GM18867 (cell line): ENCODE measurements around the gene PCSK5.
"Not testable (repeated sequence)": the region's sequence is repeated elsewhere in the genome, so short reads cannot be mapped to it uniquely, and the experiment has no call there.

Source experiments
- ATAC-seq: cut with Tn5 transposase; IDR thresholded peaks from one replicate; pipeline ENCODE4 v1.9.1; 2021; ENCODE audit warnings: mild to moderate bottlenecking, moderate library complexity; ENCODE audit not compliant: unreplicated experiment

The PCSK5 gene

GRCh38 chr9:76338418-76338817, 447.9 kb downstream of the PCSK5 start:
- ATAC-seq = no peak

DNA sequence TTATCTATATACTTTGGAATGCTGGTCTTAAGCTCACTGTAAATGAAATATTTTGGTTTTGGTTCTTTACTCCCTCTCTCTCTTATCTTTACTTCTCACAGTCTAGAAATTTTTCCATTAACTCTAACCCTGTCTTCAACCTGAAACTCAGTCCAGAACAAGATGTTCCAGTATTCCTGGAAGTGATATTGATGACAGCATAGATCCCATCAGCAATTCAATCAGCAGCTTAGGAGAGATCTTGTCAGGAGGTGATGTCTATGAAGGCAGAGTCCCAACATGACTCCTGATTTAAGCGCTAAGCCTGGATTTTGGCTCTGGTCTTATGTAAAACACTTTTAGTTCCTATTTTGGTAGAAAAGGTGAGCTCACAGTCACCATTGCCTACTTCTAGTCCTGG, 451.1 kb downstream of the PCSK5 start:
- no peak for ATAC-seq

DNA sequence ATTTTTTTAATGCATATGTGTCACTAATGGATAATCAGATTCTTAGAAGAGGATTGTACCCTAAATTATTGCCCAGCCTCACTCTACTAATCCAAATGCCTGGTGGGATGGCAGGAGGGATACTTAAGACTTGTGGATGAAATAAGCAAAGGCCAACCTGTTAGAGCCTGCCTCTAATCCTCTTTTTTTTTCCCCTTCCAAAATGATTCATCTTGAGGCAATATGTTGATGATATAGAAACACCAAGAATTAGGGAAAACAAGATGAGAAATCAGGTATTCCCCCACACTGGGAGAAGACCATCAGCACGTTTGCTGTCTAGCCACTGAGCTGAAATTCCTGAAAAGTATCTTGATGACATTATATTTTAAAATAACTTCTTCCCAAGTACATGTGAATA, 451.7 kb downstream of the PCSK5 start:
- ATAC-seq = no peak

GRCh38 chr9:76342858-76343257, 452.4 kb downstream of the PCSK5 start:
- no peak for ATAC-seq

- no peak for ATAC-seq
Measured at GRCh38 chr9:76349865-76350264, 459.4 kb downstream of the PCSK5 start.

DNA sequence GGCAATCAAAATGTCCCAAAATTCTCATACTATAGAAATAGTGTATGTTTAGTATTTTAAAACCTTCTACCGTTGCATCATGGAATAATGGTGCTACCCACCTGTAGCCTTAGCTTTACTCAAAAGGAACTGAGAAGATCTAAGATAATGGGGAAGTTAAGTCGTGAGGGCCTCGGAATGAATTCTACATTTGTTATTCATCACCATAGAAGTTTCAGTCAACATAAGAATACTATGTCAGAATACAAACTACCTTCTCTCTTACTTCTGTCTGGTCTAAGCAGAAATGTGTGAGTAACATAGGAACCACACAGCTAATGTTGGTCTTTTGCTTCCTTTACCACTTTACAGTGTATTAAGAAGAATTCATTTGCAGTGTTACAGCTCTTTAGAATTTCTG, 460.5 kb downstream of the PCSK5 start:
- peak; percentile 71 for ATAC-seq

DNA sequence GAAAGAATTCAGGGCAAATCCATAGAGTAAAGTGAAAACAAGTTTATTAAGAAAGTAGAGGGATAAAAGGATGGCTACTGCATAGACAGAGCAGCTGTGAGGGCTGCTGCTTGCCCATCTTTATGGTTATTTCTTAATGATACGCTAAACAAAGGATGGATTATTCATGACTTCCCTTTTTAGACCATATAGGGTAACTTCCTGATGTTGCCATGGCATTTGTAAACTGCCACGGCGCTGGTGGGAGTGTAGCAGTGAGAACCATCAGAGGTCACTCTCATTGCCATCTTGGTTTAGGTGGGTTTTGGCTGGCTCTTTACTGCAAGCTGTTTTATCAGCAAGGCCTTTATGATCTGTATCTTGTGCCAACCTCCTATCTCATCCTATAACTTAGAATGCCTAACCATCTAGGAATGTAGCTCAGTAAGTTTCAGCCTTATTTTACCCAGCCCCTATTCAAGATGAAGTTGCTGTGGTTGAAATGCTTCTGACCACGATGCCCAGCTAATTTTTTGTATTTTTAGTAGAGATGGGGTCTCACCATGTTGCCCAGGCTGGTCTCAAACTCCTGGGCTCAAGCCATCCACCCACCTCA, 461.6 kb downstream of the PCSK5 start:
- ATAC-seq = no peak

DNA sequence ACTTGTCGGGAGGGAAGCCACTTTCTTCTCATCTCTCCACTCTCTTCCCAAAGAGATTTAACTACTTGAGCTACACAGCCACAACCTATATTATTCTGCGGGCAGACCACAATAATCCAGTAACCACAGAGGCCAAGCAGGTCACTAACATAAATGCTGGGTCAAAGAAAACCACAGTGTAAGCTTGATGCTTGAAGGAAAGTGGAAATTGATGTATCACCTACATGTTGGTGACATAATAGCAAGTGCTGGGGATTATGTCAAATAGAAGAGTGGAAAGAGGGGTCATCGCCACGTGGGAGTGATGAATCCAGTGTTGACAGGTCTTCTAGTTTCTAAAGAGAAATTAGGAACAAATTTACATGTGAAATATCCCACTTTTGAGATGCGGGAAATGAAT, 462.8 kb downstream of the PCSK5 start:
- no peak for ATAC-seq

- no peak for ATAC-seq
Measured at GRCh38 chr9:76354221-76354620, 463.7 kb downstream of the PCSK5 start.

DNA sequence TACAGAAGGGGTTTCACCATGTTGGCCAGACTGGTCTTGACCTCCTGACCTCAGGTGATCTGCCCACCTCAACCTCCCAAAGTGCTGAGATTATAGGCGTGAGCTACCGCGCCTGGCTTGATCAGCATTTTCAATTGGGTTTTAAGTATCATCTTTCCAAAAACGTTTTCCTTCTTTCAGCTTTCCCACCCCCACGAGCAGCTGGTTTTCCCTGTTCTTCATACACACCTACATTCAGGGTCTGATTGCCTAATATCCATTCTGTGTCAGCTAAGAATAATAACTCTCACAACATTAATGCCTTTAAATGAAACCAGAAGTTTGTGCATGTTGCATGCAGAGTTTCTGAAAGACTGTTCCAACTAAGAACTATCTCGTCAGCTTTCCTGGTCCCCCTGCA, 465.4 kb downstream of the PCSK5 start:
- no peak for ATAC-seq

DNA sequence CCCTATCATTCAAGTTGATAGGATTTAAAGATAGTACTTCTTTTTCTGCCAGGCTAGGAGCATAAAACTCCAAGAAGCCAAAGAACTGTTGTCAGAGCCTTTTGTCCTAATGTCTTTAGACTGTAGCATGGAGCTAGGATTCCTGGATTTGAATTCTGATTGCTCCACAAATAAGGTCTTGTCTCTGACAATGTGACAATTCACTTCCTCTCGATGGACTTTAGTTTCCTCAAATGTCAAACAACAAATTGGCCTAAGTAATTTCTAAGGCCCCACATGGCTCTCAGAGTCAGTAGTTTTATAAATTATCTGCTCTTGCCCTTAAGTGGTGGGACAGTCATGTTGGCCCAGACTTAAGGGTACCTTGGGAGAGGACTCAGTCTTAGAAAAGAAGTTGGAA, 467.1 kb downstream of the PCSK5 start:
- no peak for ATAC-seq

GRCh38 chr9:76358628-76359280, 468.3 kb downstream of the PCSK5 start:
- no peak for ATAC-seq

DNA sequence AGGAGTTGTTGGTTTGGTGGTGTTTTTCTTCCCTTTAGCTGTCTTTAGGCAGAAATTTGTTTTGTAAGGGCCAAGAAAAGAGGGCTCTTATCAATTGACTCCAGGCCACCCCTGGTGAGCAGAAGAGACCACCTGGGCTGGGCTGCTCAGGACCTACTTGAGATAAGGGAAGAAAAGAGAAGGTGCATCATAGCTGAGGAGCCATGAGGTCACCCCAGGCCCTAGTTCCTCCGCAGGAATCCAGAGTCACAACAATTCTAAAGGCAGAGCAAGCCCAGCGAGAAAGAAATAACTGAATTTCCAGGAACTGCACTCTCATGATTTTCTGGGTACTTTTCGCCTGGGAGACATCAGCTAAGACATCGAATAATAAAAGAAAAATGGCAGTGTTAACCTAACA, 468.9 kb downstream of the PCSK5 start:
- ATAC-seq = no peak

GRCh38 chr9:76359766-76360165, 469.3 kb downstream of the PCSK5 start:
- ATAC-seq = no peak

GRCh38 chr9:76362332-76363031, 472.0 kb downstream of the PCSK5 start:
- not testable (repeated sequence) for ATAC-seq

DNA sequence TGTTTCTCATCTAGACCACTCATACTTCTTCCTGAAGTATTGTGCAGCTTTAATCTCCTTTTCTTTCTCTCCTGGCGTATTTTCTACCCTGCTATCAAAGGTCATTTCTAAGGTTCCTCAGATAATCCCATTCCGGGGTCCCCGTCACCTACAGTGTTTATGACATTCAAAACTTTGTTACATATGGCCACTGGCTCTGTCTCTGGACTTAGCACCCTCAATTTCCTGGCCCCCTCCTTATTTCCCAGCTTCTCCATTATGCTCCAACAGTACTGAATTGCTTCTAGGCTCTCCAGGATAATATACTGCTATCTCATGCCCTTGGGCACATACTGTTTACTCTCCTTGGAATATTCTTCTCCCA, 472.5 kb downstream of the PCSK5 start:
- ATAC-seq = no peak

DNA sequence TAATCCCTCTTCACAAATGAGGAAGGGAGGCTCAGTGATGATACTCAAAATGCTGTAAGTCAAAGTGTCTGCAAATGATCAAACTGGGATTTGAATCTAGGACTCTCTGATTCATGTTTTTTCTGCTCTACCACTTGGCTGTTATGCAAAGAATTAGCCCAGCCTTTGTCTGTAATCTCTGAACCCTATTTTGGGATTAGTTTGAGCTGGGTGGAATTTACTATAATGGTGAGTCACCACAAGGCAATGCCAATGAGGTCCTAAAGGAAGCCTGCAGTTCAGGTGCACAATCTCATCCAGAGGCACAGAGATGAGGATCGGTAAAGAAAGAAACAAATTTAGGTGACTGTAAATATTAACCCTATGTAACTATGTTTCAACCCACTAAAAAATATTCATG, 474.6 kb downstream of the PCSK5 start:
- ATAC-seq = no peak

- no peak for ATAC-seq
Measured at GRCh38 chr9:76366275-76366674, 475.8 kb downstream of the PCSK5 start.

DNA sequence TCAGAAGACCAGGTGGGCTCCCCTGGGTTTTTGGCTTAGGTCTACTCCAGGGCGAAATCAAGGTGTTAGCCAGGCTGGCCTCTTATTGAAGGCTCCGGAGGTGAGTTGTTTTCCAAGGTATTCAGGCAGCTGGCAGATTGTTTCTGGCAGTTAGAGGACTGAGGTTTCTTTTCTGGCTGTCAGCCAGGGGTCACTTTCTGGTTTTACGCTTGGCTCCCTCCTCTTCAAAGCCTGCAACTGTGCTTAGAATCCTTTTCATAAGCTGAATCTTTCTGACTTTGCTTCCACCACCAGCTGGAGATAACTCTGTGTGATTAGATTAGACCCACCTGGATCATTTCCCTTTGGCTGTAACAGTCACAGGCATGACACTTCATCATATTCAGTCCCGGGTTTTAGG, 479.1 kb downstream of the PCSK5 start:
- ATAC-seq = peak; percentile 58

- ATAC-seq = no peak
Measured at GRCh38 chr9:76370396-76371023, 480.0 kb downstream of the PCSK5 start.

DNA sequence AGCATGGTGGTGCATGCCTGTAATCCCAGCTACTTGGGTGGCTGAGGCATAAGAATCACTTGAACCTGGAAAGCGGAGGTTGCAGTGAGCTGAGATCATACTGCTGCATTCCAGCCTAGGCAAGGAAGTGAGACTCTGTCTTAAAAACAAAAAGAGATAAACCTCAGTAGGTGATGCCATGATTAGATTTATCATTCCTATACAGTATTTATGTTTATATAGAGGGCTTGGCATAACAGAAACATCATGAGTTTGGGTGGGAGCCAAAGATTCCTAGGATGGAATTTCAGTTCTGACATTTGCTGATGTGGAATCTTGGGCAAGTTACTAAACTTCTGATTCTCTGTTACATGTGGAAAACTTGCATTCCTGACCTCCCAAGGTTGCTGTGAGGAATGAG, 481.4 kb downstream of the PCSK5 start:
- ATAC-seq = no peak

DNA sequence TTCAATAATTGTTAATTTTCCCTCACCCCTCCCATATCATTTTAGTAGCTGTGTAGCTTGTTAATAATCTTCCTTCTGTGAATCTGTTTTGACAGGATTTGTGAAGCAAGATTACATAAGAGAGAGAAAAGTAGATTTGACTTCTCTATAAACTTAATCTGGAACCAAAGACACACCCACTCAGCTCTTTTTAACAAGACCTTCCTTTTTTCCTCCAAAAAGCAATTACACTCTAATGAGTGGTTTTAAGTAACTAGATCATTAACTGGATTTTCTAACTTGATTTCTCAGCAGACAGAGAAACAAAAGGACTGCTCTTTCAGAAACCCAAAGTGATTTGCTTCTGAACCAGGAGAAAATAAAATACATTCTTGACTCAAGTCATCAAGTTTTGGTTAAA, 481.9 kb downstream of the PCSK5 start:
- no peak for ATAC-seq
